ENCODE measurements around the gene GPC5. TPM values are rescaled to one million over a fixed set of nuclear protein-coding genes. Genes with fewer than 3 reads are reported as not detected.
A peak's percentile ranks its signal among the peaks of the same experiment; 100 is the strongest.

Gene GPC5
- total and polyA plus RNA-seq, 9 of the 15 experiments (the other 6 are each of a cell fraction or from before 2014, with no cell fraction given), result 0.18 to 0.27 TPM; not detected in 7

DNA sequence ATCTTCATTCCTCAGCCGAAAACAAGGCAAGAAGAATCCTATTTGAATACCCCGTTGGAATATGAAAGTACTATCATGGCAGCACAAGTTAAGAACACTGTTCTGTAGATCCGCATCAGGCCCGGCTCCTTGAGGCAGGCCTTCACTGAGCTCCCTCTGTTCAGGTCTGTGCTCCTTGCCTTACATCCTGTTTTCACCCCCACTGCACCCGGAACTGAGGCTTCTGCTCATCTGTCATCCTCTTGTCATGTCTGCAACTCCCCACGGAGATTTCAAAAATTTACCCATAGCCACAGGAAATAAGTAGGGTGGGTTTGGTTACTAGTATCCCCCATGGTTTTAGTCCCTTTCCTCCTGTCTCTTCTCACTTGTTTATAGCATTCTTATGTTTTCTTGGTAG is 861.9 kb downstream of the GPC5 start (continued):
- peak; percentile 95 for TF ChIP-seq ZBTB17 (CRISPR knock-in tag; IDR thresholded peaks at IDR 0.05)

DNA sequence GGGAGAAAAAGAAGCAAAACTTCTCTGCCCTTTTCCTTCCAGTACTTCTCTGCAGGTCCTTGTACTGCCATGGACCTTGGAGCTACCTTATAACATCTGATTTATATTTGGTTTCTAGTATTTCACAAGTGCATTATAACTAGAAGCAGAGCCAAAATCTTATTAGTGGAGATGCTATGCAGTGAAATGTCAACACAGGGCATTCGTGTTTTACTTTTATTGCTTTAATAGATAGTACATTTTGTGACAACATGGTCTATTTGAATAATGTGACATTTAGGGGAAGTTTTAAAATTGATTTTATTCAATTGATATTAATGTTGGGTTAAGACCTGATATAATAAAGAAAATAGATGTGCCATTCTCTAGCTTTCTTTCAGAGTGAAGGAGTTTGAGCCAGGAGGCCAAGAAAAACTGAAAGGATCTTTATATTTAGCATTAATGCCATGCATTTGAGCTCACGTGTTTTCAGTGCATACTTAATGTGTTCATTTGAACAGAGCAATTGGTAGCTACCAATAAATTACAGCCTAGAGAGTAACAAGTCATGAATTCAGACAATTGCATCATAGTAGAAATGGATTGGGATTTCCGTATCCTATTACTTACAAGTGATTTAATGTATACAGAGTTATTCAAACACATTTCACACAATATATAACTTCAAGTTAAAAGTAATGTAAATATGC is 863.8 kb downstream of the GPC5 start:
- in situ Hi-C loops (cut with MboI) (loop anchor here (25.0 kb wide), 1 partner anchor 450 kb away; no protein-coding TSS in a partner anchor), intact Hi-C loops (cut with micrococcal nuclease) (no loop called here)
- Histone ChIP-seq H3K4me2 (ENCODE audit: insufficient read depth, low read length) (no peak overlapping the region), H3K4me3 (no peak overlapping the region), H3K9me1 (ENCODE audit: control insufficient read depth, insufficient read depth, low read length) (no peaks in the 10 kb centered on the region), H2AFZ (ENCODE audit: low read depth, low read length) (no peak overlapping the region), H3K9ac (ENCODE audit: insufficient read depth in 1 of 2, low read depth in 2 of 2, low read length in 2 of 2) (no peak overlapping the region), H3K27me3 (ENCODE audit: control insufficient read depth in 2 of 2, insufficient read depth in 2 of 2, low read length in 2 of 2) (no peaks in the 10 kb centered on the region), H3K4me1 (replicated peaks in 1 of 2; ENCODE audit: control insufficient read depth in 2 of 2, insufficient read depth in 2 of 2, low read length in 2 of 2) (no peaks in the 10 kb centered on the region), H3K79me2 (ENCODE audit: control insufficient read depth, insufficient read depth, low read length) (no peaks in the 10 kb centered on the region), H3K36me3 (ENCODE audit: control insufficient read depth, insufficient read depth, low read length) (no peaks in the 10 kb centered on the region), H3K27ac (ENCODE audit: extremely low read depth, low read depth, low read length) (no peak overlapping the region), H4K20me1 (replicated peaks; ENCODE audit: control insufficient read depth, insufficient read depth, low read length) (no peaks in the 10 kb centered on the region), H3K9me3 (replicated peaks; ENCODE audit: control insufficient read depth, insufficient read depth, low read depth, low read length) (no peaks in the 10 kb centered on the region)
- ATAC-seq (no peak), DNase-seq (ENCODE audit: extremely low read depth in 1 of 4, low spot score in 3 of 4) (no peak), FAIRE-seq (no peak)
- ChIA-PET POLR2A (no interaction called here), CTCF (ENCODE audit: low intra/inter-chr PET ratio) (no interaction called here)
- TF ChIP-seq PHF21A (IDR thresholded peaks at IDR 0.05; ENCODE audit: borderline replicate concordance, low read depth) (no peak), CSDE1 (IDR thresholded peaks at IDR 0.05) (no peak), SPI1 (IDR thresholded peaks at IDR 0.05; ENCODE audit: borderline replicate concordance, low read depth, low read length) (no peak), ZNF311 (CRISPR knock-in tag; IDR thresholded peaks at IDR 0.05) (no peak), CCNT2 (IDR thresholded peaks at IDR 0.05; ENCODE audit: borderline replicate concordance, extremely low read depth, insufficient read length, low read depth, low read length) (no peak), ZKSCAN1 (IDR thresholded peaks at IDR 0.05; ENCODE audit: low read depth, low read length) (no peak), CXXC5 (CRISPR knock-in tag; IDR thresholded peaks at IDR 0.05) (no peak), ZKSCAN3 (CRISPR knock-in tag; IDR thresholded peaks at IDR 0.05) (no peak), KLF16 (IDR thresholded peaks at IDR 0.05) (no peak), ETV6 (IDR thresholded peaks at IDR 0.05; ENCODE audit: borderline replicate concordance in 1 of 2, low read depth in 2 of 2, low read length in 1 of 2) (no peak), ETV6 (CRISPR knock-in tag; IDR thresholded peaks at IDR 0.05; ENCODE audit: borderline replicate concordance) (no peak), PYGO2 (tag; IDR thresholded peaks at IDR 0.05) (no peak), FOXK1 (CRISPR knock-in tag; IDR thresholded peaks at IDR 0.05; ENCODE audit: borderline replicate concordance) (no peak), ZNF134 (CRISPR knock-in tag; conservative IDR thresholded peaks at IDR 0.05) (no peak), KDM2B (CRISPR knock-in tag; IDR thresholded peaks at IDR 0.05) (no peak)
- no TSS peak for BruUV-seq (replicated peaks)
- WGBS (ENCODE audit: insufficient coverage, low coverage, missing lambda C conversion rate), result 4% methylated on average over 3 of the region's 3 CpGs
